Thyroid gland (tissue), 4 donors: ENCODE results near the gene ZNF519.

Experiments used
- CTCF ChIP-seq, 6 experiments: fragments of 200-600 bp in 3 of 6; fragments of 450-650 bp in 3 of 6; sonication (generic) in 3 of 6; IDR thresholded peaks; one replicate each; pipeline ENCODE4 v1.5.1; 2016 to 2019; ENCODE audit warnings: antibody characterized with exemption in 6 of 6, mild to moderate bottlenecking in 2 of 6, inconsistent platforms in 1 of 6, moderate library complexity in 1 of 6
- POLR2A ChIP-seq, 2 donors: fragments of 450-650 bp; IDR thresholded peaks; one replicate each; pipeline ENCODE4 v1.6.1; 2017; ENCODE audit warnings: antibody characterized with exemption in 2 of 2, mild to moderate bottlenecking in 2 of 2, moderate library complexity in 1 of 2

- TF ChIP-seq CTCF (IDR thresholded peaks at IDR 0.05) (no peak), POLR2A (IDR thresholded peaks at IDR 0.05) (no peak)
Observed at GRCh38 chr18:14174706-14175085, 42.5 kb upstream of the ZNF519 start.
